OCI-LY1 (cell line): ENCODE measurements around the gene ARL3.

Experiments
- H2AFZ ChIP-seq: fragments of 200-600 bp; sonication (generic), shearing (Covaris generic); 2 replicates; pipeline ENCODE4 v1.6.0; 2014; ENCODE audit warnings: antibody characterized with exemption, mild to moderate bottlenecking, low read length
- H3F3A ChIP-seq: fragments of 200-600 bp; sonication (generic), shearing (Covaris generic); 2 replicates; pipeline ENCODE4 v1.6.0; 2014; ENCODE audit warnings: mild to moderate bottlenecking, antibody characterized with exemption, low read length, moderate library complexity; ENCODE audit not compliant: insufficient read depth
- H3K27ac ChIP-seq: fragments of 200-600 bp; sonication (generic); 2 replicates; pipeline ENCODE4 v1.5.1; 2014; ENCODE audit warnings: low read length, mixed run types, mild to moderate bottlenecking, low read depth; ENCODE audit not compliant: poor library complexity, severe bottlenecking
- H3K27me3 ChIP-seq: fragments of 200-600 bp; sonication (generic); 2 replicates; pipeline ENCODE4 v1.6.0; 2014; ENCODE audit warnings: antibody characterized with exemption, mild to moderate bottlenecking, low read length, moderate library complexity; ENCODE audit not compliant: insufficient read depth
- H3K36me3 ChIP-seq: fragments of 200-600 bp; sonication (generic); 2 replicates; pipeline ENCODE4 v1.6.1; 2014; ENCODE audit warnings: mild to moderate bottlenecking, antibody characterized with exemption, low read length, moderate library complexity, mixed read lengths; ENCODE audit not compliant: insufficient read depth
- H3K4me1 ChIP-seq: fragments of 200-600 bp; sonication (generic); 2 replicates; pipeline ENCODE4 v1.5.1; 2014; ENCODE audit warnings: mild to moderate bottlenecking, low read length, moderate library complexity; ENCODE audit not compliant: insufficient read depth, severe bottlenecking
- H3K4me2 ChIP-seq: fragments of 200-600 bp; sonication (generic), shearing (Covaris generic); 2 replicates; pipeline ENCODE4 v1.6.1; 2014; ENCODE audit warnings: low read length
- H3K4me3 ChIP-seq: fragments of 200-600 bp; sonication (generic); 2 replicates; pipeline ENCODE4 v1.5.1; 2014; ENCODE audit warnings: low read length, low read depth, mild to moderate bottlenecking, mixed read lengths; ENCODE audit not compliant: poor library complexity, severe bottlenecking
- H3K79me2 ChIP-seq: fragments of 200-600 bp; shearing (Covaris generic); 2 replicates; pipeline ENCODE4 v1.6.1; 2016; ENCODE audit warnings: mixed run types, low read length, mixed read lengths; ENCODE audit not compliant: insufficient read depth
- H3K9ac ChIP-seq: fragments of 200-600 bp; sonication (generic), shearing (Covaris generic); 2 replicates; pipeline ENCODE4 v1.6.1; 2014; ENCODE audit warnings: mild to moderate bottlenecking, low read length, mixed read lengths
- H3K9me2 ChIP-seq: fragments of 200-600 bp; sonication (generic), shearing (Covaris generic); 2 replicates; pipeline ENCODE4 v1.6.1; 2014; ENCODE audit warnings: low read depth, mild to moderate bottlenecking, low read length, mixed read lengths
- H3K9me3 ChIP-seq: fragments of 200-600 bp; shearing (Covaris generic); 2 replicates; pipeline ENCODE4 v1.6.1; 2014; ENCODE audit warnings: low read length, mixed read lengths
- H4K20me1 ChIP-seq: fragments of 200-600 bp; sonication (generic), shearing (Covaris generic); 2 replicates; pipeline ENCODE4 v1.6.0; 2016; ENCODE audit warnings: mild to moderate bottlenecking, low read length; ENCODE audit not compliant: insufficient read depth
- CTCF ChIP-seq: fragments of 200-600 bp; sonication (generic), shearing (Covaris generic); IDR thresholded peaks from 2 replicates; pipeline ENCODE4 v1.5.1; 2017; ENCODE audit warnings: mild to moderate bottlenecking, antibody characterized with exemption, low read length, moderate library complexity, mixed read lengths
- EZH2 ChIP-seq: fragments of 200-600 bp; sonication (generic), shearing (Covaris generic); IDR thresholded peaks from 2 replicates; pipeline ENCODE4 v1.8.0; 2017; ENCODE audit warnings: borderline replicate concordance, mixed run types, mild to moderate bottlenecking, antibody characterized with exemption, low read length, moderate library complexity, mixed read lengths

Gene ARL3

GRCh38 chr10:102741726-102742237 is 27.6 kb upstream of the ARL3 start:
- H3K4me1 ChIP-seq: peaks cover 25% of the 10 kb centered on the region
- TF ChIP-seq EZH2: no peak
- TF ChIP-seq CTCF: no peak

GRCh38 chr10:102740229-102740628 is 26.0 kb upstream of the ARL3 start:
- H3K4me3 ChIP-seq: no peak overlapping the region
- H3F3A ChIP-seq: no peaks in the 10 kb centered on the region
- H3K9ac ChIP-seq: no peak overlapping the region
- H3K9me2 ChIP-seq: no peaks in the 10 kb centered on the region
- peaks cover 11% of the 10 kb centered on the region for H3K4me1 ChIP-seq
- H4K20me1 ChIP-seq: no peaks in the 10 kb centered on the region
- peaks cover 11% of the 10 kb centered on the region for H3K79me2 ChIP-seq
- H3K27me3 ChIP-seq: no peaks in the 10 kb centered on the region
- no peak overlapping the region for H2AFZ ChIP-seq
- no peaks in the 10 kb centered on the region; the same call in 1 of the 2 replicates for H3K36me3 ChIP-seq
- no peak overlapping the region for H3K4me2 ChIP-seq
- TF ChIP-seq EZH2 (no peak), CTCF (no peak)
- no peak overlapping the region for H3K27ac ChIP-seq
- H3K9me3 ChIP-seq: no peaks in the 10 kb centered on the region

More at GRCh38 chr10:102741726-102742237, 27.6 kb upstream of the ARL3 start:
- no peak overlapping the region for H3K4me3 ChIP-seq
- no peaks in the 10 kb centered on the region for H3K27me3 ChIP-seq
- H3K27ac ChIP-seq: no peak overlapping the region
- H3F3A ChIP-seq: no peaks in the 10 kb centered on the region
- H3K4me2 ChIP-seq: no peak overlapping the region
- H2AFZ ChIP-seq: no peak overlapping the region
- no peaks in the 10 kb centered on the region for H3K9me3 ChIP-seq
- H3K36me3 ChIP-seq: no peaks in the 10 kb centered on the region; the same call in 1 of the 2 replicates
- H3K9me2 ChIP-seq: no peaks in the 10 kb centered on the region
- no peaks in the 10 kb centered on the region for H4K20me1 ChIP-seq
- no peak overlapping the region for H3K9ac ChIP-seq
- H3K79me2 ChIP-seq: peaks cover 24% of the 10 kb centered on the region

- H2AFZ ChIP-seq: no peak overlapping the region
- H3K9me3 ChIP-seq: no peaks in the 10 kb centered on the region
- no peaks in the 10 kb centered on the region for H3K9me2 ChIP-seq
- H3K27me3 ChIP-seq: no peaks in the 10 kb centered on the region
- H3K36me3 ChIP-seq: peaks cover 1% of the 10 kb centered on the region; the same call in 1 of the 2 replicates
- no peak overlapping the region for H3K27ac ChIP-seq
- no peak overlapping the region for H3K4me2 ChIP-seq
- H3F3A ChIP-seq: no peaks in the 10 kb centered on the region
- H3K4me1 ChIP-seq: peaks cover 5% of the 10 kb centered on the region
- no peak overlapping the region for H3K4me3 ChIP-seq
- no peak for TF ChIP-seq EZH2
- no peak for TF ChIP-seq CTCF
- H3K9ac ChIP-seq: no peak overlapping the region
- H4K20me1 ChIP-seq: no peaks in the 10 kb centered on the region
- no peaks in the 10 kb centered on the region for H3K79me2 ChIP-seq
Observed at GRCh38 chr10:102738692-102739121, 24.5 kb upstream of the ARL3 start.
